ENCODE measurements around the gene METAP1D. TPM values are rescaled to one million over a fixed set of nuclear protein-coding genes. Genes with fewer than 3 reads are reported as not detected.

METAP1D gene
- total RNA-seq, 1 experiment from 2014 or later: 4.7 TPM

DNA sequence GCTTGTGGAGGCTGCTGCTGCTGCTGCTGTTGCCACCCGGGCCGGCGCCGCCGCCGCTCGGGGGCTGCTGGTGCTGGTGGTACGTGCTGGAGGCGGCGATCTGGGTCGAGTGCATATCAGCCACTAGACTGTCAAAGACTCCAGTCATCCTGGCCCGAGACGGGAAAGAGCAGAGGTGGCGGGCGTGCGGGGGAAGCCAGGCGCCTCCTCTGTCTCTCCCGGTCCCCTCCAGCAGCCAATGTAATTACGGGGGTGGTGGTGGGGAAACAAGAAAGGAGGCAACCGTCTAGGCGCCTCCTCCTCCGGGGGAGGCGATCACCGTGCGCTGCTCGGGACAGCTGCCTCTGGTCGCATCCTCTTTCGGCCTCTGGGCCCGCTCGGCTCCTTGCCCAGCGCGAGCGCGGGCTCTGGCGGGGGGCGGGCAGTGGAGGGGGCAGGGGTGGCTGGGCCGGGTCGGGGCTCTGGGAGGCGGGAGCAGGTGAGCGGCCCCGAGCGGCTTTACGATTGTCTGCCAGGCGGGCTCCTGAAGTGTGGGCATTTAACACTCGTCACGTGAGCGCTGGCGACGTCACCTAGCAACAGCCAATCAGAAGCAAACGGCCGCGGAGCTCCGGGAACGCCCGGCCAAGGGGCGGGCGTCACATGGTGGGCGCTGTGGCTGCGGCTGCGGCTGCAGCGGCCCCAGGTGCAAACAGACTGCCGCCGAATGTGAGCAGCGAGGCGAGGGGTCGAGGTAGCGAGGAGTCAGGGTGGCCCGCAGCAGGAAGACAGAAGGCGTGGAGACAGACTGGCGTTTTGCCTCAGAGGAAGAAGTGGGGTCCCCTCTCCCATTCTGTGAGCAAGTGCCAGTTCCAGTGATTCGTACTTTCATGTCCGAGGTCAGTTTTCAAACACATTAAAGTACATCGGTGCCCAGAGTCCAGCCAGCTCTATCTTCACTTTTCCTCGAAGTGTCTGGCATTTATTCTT is 102.9 kb downstream of the METAP1D start, which contains the start of gene DLX2 (continued):
- TF ChIP-seq, protein P1, sequence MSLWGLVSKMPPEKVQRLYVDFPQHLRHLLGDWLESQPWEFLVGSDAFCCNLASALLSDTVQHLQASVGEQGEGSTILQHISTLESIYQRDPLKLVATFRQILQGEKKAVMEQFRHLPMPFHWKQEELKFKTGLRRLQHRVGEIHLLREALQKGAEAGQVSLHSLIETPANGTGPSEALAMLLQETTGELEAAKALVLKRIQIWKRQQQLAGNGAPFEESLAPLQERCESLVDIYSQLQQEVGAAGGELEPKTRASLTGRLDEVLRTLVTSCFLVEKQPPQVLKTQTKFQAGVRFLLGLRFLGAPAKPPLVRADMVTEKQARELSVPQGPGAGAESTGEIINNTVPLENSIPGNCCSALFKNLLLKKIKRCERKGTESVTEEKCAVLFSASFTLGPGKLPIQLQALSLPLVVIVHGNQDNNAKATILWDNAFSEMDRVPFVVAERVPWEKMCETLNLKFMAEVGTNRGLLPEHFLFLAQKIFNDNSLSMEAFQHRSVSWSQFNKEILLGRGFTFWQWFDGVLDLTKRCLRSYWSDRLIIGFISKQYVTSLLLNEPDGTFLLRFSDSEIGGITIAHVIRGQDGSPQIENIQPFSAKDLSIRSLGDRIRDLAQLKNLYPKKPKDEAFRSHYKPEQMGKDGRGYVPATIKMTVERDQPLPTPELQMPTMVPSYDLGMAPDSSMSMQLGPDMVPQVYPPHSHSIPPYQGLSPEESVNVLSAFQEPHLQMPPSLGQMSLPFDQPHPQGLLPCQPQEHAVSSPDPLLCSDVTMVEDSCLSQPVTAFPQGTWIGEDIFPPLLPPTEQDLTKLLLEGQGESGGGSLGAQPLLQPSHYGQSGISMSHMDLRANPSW (CRISPR knock-in tag; conservative IDR thresholded peaks at IDR 0.05; ENCODE audit: low read depth): no peak
- TF ChIP-seq, protein P2, sequence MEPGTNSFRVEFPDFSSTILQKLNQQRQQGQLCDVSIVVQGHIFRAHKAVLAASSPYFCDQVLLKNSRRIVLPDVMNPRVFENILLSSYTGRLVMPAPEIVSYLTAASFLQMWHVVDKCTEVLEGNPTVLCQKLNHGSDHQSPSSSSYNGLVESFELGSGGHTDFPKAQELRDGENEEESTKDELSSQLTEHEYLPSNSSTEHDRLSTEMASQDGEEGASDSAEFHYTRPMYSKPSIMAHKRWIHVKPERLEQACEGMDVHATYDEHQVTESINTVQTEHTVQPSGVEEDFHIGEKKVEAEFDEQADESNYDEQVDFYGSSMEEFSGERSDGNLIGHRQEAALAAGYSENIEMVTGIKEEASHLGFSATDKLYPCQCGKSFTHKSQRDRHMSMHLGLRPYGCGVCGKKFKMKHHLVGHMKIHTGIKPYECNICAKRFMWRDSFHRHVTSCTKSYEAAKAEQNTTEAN (CRISPR knock-in tag; IDR thresholded peaks at IDR 0.05): peak; percentile 55; the same call in 1 of the 2 replicates
- TF ChIP-seq SMAD4 (CRISPR knock-in tag; IDR thresholded peaks at IDR 0.05) (no peak), ATF1 (CRISPR knock-in tag; IDR thresholded peaks at IDR 0.05) (no peak), ZBTB21 (CRISPR knock-in tag; IDR thresholded peaks at IDR 0.05; ENCODE audit: borderline replicate concordance) (no peak), ESRRA (CRISPR knock-in tag; IDR thresholded peaks at IDR 0.05; ENCODE audit: borderline replicate concordance) (no peak), NFE2L1 (CRISPR knock-in tag; IDR thresholded peaks at IDR 0.05) (peak; percentile 70; the same call in 1 of the 2 replicates), OVOL2 (CRISPR knock-in tag; IDR thresholded peaks at IDR 0.05; ENCODE audit: borderline replicate concordance) (no peak), JUN (CRISPR knock-in tag; IDR thresholded peaks at IDR 0.05) (no peak)
- TF ChIP-seq, protein P3, sequence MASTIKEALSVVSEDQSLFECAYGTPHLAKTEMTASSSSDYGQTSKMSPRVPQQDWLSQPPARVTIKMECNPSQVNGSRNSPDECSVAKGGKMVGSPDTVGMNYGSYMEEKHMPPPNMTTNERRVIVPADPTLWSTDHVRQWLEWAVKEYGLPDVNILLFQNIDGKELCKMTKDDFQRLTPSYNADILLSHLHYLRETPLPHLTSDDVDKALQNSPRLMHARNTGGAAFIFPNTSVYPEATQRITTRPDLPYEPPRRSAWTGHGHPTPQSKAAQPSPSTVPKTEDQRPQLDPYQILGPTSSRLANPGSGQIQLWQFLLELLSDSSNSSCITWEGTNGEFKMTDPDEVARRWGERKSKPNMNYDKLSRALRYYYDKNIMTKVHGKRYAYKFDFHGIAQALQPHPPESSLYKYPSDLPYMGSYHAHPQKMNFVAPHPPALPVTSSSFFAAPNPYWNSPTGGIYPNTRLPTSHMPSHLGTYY (CRISPR knock-in tag; IDR thresholded peaks at IDR 0.05): no peak
- TF ChIP-seq, protein P4, sequence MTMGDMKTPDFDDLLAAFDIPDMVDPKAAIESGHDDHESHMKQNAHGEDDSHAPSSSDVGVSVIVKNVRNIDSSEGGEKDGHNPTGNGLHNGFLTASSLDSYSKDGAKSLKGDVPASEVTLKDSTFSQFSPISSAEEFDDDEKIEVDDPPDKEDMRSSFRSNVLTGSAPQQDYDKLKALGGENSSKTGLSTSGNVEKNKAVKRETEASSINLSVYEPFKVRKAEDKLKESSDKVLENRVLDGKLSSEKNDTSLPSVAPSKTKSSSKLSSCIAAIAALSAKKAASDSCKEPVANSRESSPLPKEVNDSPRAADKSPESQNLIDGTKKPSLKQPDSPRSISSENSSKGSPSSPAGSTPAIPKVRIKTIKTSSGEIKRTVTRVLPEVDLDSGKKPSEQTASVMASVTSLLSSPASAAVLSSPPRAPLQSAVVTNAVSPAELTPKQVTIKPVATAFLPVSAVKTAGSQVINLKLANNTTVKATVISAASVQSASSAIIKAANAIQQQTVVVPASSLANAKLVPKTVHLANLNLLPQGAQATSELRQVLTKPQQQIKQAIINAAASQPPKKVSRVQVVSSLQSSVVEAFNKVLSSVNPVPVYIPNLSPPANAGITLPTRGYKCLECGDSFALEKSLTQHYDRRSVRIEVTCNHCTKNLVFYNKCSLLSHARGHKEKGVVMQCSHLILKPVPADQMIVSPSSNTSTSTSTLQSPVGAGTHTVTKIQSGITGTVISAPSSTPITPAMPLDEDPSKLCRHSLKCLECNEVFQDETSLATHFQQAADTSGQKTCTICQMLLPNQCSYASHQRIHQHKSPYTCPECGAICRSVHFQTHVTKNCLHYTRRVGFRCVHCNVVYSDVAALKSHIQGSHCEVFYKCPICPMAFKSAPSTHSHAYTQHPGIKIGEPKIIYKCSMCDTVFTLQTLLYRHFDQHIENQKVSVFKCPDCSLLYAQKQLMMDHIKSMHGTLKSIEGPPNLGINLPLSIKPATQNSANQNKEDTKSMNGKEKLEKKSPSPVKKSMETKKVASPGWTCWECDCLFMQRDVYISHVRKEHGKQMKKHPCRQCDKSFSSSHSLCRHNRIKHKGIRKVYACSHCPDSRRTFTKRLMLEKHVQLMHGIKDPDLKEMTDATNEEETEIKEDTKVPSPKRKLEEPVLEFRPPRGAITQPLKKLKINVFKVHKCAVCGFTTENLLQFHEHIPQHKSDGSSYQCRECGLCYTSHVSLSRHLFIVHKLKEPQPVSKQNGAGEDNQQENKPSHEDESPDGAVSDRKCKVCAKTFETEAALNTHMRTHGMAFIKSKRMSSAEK (CRISPR knock-in tag; IDR thresholded peaks at IDR 0.05; ENCODE audit: borderline replicate concordance): no peak
- TF ChIP-seq, protein P5, sequence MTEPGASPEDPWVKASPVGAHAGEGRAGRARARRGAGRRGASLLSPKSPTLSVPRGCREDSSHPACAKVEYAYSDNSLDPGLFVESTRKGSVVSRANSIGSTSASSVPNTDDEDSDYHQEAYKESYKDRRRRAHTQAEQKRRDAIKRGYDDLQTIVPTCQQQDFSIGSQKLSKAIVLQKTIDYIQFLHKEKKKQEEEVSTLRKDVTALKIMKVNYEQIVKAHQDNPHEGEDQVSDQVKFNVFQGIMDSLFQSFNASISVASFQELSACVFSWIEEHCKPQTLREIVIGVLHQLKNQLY (CRISPR knock-in tag; IDR thresholded peaks at IDR 0.05): no peak

Data from WTC11 (cell line).